ENCODE measurements around the gene PER2. TPM values are rescaled to one million over a fixed set of nuclear protein-coding genes. Genes with fewer than 3 reads are reported as not detected.

Gene PER2
- total and polyA plus RNA-seq, 2 of the 13 experiments (the other 11 are each of a cell fraction or from before 2014, with no cell fraction given): 5.1 to 9.4 TPM

DNA sequence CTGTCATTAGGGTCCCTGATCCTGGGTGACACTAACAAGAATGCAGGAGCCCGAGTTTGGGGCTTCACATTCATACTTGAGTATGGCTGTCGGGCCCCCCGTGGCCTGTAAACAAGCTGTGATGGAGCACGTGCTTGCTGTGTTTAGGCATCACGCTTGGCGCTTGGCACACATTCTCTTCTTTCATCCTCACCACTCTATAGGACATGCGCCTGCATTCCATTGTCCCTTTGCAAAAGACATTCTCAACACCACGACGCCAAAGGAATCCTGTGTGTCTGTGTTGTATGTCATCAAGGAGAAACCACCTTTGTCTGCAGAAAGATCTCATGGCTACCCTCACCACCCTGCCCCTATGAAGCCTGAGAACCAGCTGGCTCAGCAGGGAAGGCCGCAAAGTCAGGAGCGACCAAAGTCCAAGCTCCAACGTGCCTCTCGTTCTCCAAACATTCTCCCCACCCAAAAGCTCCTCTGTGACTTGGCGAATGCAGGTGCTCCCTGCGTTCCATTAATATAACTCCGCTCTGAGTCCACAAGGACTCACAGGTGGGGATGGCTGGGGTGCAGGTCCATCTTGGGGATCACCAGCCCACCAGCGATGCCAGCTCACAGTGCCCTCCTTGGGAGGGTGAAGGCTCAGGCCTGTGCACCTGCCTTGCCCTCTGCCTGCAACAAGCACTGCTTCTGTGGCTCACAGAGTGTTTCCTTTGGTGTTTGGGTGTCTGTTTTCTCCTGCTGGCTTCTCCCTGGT is 6.2 kb upstream of the PER2 start (continued):
- no peak for TF ChIP-seq SMARCE1 (IDR thresholded peaks at IDR 0.05; ENCODE audit: borderline replicate concordance)
- TF ChIP-seq RFXAP (CRISPR knock-in tag; IDR thresholded peaks at IDR 0.05; ENCODE audit: borderline replicate concordance): no peak
- TF ChIP-seq, protein P1, sequence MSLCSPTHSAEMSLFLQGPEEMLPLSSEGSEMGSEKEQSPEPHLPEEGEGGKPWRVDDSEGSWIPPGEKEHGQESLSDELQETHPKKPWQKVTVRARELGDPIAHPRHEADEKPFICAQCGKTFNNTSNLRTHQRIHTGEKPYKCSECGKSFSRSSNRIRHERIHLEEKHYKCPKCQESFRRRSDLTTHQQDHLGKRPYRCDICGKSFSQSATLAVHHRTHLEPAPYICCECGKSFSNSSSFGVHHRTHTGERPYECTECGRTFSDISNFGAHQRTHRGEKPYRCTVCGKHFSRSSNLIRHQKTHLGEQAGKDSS (CRISPR knock-in tag; IDR thresholded peaks at IDR 0.05; ENCODE audit: borderline replicate concordance, low read depth): no peak
- TF ChIP-seq, protein P2, sequence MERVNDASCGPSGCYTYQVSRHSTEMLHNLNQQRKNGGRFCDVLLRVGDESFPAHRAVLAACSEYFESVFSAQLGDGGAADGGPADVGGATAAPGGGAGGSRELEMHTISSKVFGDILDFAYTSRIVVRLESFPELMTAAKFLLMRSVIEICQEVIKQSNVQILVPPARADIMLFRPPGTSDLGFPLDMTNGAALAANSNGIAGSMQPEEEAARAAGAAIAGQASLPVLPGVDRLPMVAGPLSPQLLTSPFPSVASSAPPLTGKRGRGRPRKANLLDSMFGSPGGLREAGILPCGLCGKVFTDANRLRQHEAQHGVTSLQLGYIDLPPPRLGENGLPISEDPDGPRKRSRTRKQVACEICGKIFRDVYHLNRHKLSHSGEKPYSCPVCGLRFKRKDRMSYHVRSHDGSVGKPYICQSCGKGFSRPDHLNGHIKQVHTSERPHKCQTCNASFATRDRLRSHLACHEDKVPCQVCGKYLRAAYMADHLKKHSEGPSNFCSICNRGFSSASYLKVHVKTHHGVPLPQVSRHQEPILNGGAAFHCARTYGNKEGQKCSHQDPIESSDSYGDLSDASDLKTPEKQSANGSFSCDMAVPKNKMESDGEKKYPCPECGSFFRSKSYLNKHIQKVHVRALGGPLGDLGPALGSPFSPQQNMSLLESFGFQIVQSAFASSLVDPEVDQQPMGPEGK (CRISPR knock-in tag; IDR thresholded peaks at IDR 0.05): peak; percentile 51
- no peak for TF ChIP-seq YEATS4 (CRISPR knock-in tag; IDR thresholded peaks at IDR 0.05; ENCODE audit: borderline replicate concordance)
- TF ChIP-seq FOSL1 (CRISPR knock-in tag; IDR thresholded peaks at IDR 0.05; ENCODE audit: borderline replicate concordance): no peak
- TF ChIP-seq, protein P3, sequence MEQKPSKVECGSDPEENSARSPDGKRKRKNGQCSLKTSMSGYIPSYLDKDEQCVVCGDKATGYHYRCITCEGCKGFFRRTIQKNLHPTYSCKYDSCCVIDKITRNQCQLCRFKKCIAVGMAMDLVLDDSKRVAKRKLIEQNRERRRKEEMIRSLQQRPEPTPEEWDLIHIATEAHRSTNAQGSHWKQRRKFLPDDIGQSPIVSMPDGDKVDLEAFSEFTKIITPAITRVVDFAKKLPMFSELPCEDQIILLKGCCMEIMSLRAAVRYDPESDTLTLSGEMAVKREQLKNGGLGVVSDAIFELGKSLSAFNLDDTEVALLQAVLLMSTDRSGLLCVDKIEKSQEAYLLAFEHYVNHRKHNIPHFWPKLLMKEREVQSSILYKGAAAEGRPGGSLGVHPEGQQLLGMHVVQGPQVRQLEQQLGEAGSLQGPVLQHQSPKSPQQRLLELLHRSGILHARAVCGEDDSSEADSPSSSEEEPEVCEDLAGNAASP (CRISPR knock-in tag; IDR thresholded peaks at IDR 0.05; ENCODE audit: borderline replicate concordance): 0 out of 2 replicates have a peak, but pooled peaks have one; percentile 11
- TF ChIP-seq, protein P4, sequence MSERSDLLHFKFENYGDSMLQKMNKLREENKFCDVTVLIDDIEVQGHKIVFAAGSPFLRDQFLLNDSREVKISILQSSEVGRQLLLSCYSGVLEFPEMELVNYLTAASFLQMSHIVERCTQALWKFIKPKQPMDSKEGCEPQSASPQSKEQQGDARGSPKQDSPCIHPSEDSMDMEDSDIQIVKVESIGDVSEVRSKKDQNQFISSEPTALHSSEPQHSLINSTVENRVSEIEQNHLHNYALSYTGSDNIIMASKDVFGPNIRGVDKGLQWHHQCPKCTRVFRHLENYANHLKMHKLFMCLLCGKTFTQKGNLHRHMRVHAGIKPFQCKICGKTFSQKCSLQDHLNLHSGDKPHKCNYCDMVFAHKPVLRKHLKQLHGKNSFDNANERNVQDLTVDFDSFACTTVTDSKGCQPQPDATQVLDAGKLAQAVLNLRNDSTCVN (CRISPR knock-in tag; IDR thresholded peaks at IDR 0.05; ENCODE audit: borderline replicate concordance): peak; percentile 75; the same call in 1 of the 2 replicates
- TF ChIP-seq SMAD9 (CRISPR knock-in tag; IDR thresholded peaks at IDR 0.05): no peak
- no peak for TF ChIP-seq DNMT3B (CRISPR knock-in tag; conservative IDR thresholded peaks at IDR 0.05)
- no peak; the same call in 1 of the 2 replicates for TF ChIP-seq CBFB (CRISPR knock-in tag; IDR thresholded peaks at IDR 0.05)
- TF ChIP-seq, protein P5, sequence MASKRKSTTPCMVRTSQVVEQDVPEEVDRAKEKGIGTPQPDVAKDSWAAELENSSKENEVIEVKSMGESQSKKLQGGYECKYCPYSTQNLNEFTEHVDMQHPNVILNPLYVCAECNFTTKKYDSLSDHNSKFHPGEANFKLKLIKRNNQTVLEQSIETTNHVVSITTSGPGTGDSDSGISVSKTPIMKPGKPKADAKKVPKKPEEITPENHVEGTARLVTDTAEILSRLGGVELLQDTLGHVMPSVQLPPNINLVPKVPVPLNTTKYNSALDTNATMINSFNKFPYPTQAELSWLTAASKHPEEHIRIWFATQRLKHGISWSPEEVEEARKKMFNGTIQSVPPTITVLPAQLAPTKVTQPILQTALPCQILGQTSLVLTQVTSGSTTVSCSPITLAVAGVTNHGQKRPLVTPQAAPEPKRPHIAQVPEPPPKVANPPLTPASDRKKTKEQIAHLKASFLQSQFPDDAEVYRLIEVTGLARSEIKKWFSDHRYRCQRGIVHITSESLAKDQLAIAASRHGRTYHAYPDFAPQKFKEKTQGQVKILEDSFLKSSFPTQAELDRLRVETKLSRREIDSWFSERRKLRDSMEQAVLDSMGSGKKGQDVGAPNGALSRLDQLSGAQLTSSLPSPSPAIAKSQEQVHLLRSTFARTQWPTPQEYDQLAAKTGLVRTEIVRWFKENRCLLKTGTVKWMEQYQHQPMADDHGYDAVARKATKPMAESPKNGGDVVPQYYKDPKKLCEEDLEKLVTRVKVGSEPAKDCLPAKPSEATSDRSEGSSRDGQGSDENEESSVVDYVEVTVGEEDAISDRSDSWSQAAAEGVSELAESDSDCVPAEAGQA (IDR thresholded peaks at IDR 0.05; ENCODE audit: low read depth): no peak
- TF ChIP-seq, protein P5 (CRISPR knock-in tag; IDR thresholded peaks at IDR 0.05; ENCODE audit: borderline replicate concordance): no peak
- TF ChIP-seq ZNF672 (CRISPR knock-in tag; IDR thresholded peaks at IDR 0.05): no peak
- peak; percentile 58; the same call in 1 of the 2 replicates for TF ChIP-seq HOXA3 (CRISPR knock-in tag; IDR thresholded peaks at IDR 0.05)
- TF ChIP-seq ZFP90 (CRISPR knock-in tag; IDR thresholded peaks at IDR 0.05; ENCODE audit: borderline replicate concordance): 0 out of 2 replicates have a peak, but pooled peaks have one; percentile 16
- peak; percentile 74 for TF ChIP-seq GATAD2A (CRISPR knock-in tag; IDR thresholded peaks at IDR 0.05)
- TF ChIP-seq ZNF44 (CRISPR knock-in tag; IDR thresholded peaks at IDR 0.05): no peak
